Measurements from ENCODE around the gene PFDN4.
"Not testable (repeated sequence)": the region's sequence is repeated elsewhere in the genome, so short reads cannot be mapped to it uniquely, and the experiment has no call there.

The PFDN4 gene

DNA sequence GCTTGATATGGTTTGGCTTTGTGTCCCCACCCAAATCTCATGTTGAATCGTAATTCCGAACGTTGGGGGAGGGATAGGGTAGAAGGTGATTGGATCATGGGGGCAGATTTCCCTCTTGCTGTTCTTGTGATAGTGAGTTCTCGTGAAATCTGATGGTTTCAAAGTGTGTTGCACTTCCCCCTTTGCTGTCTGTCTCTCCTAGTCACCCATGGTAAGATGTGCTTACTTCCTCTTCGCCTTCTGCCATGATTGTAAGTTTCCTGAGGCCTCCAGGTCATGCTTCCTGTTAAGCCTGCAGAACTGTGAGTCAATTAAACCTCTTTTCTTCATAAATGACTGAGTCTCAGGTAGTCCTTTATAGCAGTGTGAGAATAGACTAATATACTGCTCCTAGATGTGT, 19.9 kb downstream of the PFDN4 start:
- no peak for DNase-seq

DNA sequence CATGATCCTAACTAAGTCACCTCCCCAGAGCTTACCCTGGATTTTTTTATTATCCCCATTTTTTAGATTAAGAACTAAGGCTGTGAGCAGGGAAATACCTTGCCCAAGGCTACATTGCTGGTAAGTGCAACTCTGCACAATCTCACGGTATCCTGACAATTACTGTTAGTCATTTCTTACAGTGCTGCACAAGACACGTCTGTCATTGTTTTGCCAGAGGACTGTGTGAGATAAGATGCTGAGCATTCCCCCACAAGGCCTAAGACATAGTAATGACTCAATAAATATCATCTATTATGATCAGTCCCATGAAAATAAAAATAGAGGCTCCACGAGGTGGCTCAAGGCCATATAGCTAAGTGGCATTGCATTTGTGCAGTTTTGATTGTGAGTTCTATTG, 21.0 kb downstream of the PFDN4 start:
- no peak for DNase-seq

DNA sequence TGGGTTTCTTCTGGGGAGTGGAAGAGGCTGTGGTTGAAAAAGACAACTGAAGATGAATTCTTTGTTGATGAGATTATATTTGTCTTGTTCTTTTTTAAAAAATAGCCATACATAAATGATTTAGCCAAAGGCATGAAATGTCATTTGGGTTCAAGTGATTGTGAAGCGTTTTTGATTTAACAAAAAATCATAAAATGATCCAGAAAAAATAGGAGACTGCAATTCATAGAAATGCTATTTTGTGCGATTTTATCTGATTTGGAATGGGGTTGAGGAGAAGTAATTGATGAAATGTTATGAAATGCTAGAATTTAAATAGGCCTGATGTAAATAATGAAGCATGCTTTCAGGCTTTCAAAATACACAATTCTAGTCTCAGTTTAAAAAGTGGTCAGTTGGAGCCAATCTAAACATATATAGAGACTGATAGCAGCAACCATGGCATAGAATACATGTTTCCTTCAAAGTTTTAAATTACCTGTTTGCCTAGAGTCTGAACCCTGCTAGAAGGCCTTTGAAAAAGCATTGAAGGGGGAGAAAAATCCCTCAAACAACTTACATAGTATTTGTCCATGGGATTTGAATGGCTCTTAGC, 21.8 kb downstream of the PFDN4 start:
- DNase-seq: no peak

DNA sequence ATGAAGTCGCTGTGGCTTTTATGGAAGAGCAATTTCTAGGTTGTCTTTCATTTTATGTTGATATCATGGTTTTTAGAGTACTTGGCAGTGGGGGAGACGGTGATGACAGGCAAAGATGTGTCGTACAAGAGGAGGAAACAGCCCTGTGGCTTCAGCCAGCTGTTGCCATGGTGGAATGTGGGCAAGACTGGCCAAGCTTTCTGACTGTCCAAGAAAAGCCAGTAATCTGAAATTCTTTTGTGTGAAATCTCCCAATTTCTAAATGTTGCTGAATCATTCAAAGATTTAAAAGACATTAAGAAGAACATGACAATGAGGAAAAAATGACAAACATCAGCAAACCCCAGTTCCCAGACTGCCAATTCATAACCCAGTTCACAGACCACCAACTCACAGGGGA, 23.1 kb downstream of the PFDN4 start:
- DNase-seq: no peak

DNA sequence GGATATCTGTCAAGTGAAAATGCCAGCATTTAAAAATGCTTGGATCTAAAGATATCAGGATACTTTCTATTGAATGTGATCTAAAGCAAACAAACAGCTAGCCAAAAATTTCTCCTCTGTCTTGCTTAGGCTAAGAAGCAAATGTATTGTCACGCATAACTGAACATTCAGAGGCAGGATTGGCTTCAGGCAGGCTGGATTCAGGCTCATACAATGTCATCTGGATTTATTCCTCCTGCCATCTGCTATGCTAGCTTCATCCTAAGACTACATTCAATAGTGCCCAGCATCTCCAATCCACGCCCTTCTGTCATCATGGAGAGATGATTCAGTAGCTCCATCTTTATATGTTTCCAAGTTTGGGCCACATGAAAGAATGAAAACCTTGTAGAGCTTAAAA, 27.1 kb downstream of the PFDN4 start:
- DNase-seq: no peak

DNA sequence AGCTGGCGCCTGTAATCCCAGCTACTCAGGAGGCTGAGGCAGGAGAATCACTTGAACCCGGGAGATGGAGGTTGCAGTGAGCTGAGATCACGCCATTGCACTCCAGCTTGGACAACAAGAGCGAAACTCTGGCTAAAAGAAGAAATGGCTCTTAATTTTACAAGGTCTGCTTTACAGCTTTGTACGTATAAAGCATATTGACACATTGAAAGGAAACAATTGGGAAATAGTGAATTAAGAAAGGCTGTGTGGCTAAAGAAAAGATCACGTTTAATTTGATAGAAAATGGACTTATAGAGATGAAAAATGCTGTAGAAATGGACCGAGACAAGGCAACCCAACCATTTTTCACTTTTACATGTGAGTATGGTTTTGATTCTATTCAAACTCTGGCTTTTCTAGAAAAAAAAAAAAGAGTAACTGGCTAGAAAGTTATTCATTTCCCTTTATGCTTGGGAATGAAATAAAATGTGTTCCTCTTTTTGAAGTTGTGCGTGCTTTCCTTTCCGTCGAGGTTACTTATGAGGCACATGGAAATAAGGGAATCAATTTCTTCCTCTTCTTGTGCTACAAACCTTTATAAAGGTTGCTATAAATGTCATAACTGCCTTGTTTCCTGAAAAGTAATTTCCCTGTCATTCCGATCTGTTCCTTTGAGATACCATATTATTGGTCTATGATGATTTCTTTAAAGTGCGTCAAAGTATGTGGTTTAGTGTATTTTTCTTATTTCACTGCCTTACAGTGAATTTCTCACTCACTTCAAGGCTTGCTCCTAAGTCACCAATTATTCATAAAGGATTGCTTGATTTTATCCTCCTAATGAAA, 29.4 kb downstream of the PFDN4 start:
- DNase-seq: no peak

DNA sequence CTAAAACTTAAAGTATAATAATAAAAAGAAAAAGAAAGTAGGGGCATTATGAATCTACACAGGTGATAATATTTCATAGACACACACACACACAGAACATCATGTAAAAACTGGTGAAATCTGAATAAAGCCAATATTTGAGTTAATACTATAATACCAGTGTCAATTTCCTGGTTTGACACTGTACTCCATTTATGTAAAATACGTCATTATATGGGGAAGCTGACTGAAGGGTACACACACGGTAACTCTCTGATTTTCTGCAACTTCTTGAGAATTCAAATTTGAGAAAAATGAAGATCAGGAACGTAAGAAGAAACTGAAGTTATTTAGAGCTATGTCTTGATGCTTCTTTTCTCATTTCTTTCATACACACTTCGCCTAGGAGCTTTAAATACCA, 36.2 kb downstream of the PFDN4 start:
- DNase-seq: no peak

DNA sequence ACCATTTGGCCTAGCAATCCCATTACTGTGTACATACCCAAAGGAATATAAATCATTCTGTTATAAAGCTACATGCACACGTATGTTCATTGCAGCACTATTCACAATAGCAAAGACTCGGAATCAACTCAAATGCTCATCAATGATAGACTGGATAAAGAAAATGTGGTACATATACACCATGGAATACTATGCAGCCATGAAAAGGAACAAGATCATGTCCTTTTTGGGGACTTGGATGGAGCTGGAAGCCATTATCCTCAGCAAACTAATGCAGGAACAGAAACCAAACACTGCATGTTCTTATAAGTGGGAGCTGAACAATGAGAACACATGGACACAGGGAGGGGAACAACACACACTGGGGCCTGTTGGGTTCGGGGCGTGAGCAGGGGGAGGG, 40.8 kb downstream of the PFDN4 start:
- not testable (repeated sequence) for DNase-seq

DNA sequence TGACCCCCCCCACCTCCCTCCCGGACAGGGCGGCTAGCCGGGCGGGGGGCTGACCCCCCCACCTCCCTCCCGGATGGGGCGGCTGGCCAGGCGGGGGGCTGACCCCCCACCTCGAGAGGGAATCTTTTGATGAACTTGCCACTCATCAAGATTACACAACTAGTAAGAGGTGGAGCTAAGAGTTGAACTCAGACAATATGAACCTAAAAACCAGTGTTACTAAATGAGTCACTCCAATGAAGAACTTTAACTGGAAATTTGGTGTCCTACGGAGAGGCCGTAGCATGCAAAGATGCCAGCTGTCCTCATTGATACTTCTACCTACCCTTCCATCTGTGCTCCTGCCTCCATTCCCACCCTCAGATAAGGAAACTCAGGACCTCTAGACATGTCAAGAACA, 42.8 kb downstream of the PFDN4 start:
- DNase-seq: no peak

DNA sequence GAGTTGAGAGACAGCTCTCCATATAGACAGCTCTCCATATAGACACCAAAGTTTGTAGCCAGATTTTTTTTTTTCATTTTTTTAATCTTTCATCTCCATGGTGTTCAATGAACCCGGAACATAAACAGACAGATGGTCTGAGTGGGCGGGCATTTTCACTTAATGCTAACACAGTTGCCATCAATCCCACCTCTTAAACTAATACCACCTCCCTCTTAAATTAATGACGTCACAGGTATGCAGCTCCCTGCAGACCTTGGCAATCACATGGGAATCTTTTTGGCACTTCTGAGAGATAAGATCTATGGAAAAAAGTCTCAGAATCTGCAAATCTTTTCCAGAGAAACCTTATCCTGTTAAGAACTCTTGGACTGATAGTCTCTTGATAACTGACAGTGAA, 43.2 kb downstream of the PFDN4 start:
- no peak for DNase-seq

DNA sequence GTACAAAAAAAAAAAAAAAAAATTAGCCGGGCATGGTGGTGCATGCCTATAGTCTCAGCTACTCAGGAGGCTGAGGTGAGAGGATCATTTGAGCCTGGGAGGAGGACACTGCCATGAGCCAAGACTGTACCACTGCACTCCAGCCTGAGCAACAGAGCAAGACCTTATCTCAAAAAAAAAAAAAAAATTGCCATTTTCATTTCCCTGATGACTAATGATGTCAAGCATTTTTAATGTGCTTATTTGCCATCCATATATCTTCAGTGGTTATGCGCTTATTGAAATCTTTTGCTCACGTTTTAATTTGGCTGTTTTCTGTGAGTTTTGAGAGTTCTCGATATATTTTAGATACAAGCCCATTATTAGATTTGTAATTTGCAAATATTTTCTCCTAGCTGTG, 46.7 kb downstream of the PFDN4 start:
- DNase-seq: no peak

DNA sequence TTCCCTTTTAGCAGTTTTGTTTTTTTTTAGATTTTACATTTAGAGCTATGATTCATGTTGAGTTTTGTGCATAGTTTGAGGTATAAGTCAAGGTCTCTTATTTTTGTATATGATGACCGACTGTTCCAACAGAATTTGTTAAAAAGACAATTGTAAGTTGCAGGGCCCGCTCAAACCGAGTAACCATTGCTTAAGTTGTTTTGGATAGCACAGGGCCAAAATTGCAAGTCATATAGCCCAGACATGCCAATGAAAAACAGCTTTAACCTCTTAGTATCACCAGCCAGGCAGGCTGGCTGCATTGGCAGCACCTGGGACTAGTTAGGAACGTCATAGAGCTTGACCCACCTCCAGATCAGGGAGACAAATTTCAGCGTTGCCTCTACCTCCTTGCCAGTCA, 47.3 kb downstream of the PFDN4 start:
- DNase-seq: no peak

DNA sequence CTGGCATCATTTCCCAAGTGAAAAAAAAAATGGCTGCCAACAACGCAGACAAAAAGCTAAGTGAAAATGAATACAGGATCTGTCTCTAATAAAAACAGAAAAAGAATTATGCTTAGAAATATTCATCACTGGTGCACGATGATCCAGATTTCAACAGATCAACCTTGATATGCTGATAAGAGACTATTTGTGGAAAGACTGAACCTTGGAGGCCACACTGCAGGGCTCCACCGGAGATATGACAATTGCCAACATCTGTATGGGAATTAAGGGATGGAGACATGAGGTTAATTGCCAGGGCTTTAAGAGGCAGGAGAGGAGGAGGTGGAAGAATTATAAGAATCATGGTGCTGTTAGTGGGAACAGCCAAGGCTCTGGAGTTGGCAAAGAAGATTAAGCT, 48.3 kb downstream of the PFDN4 start:
- no peak for DNase-seq

DNA sequence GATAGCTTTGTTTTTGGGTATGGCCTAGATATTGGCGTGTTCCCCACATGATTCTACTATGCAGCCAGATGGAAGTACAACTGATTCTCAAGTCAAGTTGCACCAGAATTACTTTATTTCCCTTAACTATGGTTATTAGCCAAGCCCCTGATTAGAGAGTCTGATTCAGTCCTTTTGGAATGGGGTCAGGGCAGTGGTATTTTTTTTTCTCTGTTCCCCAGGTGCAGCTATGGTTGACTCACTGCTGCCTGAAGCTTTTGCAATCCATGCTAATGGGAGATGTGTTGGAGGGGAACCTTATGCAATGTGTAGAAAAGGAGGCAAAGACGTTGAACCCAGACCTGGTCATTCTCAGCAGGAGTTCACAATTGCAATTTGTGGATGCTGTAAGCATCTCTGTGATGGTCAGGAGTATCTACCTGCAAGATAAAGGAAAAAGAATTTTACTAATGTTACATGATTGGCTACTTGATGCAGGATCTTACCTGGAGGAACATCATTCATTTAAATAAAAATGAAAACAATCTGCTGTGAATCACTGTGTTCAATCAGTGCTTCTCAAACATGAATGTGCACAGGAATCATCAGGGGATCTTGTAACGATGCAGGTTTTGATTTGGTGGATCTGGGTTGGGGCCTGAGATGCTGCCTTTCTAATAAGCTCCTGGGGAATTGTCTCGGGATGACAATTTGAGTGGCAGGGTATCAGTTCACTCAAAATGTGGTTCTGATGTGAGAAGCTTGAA, 49.4 kb downstream of the PFDN4 start:
- DNase-seq: no peak

DNA sequence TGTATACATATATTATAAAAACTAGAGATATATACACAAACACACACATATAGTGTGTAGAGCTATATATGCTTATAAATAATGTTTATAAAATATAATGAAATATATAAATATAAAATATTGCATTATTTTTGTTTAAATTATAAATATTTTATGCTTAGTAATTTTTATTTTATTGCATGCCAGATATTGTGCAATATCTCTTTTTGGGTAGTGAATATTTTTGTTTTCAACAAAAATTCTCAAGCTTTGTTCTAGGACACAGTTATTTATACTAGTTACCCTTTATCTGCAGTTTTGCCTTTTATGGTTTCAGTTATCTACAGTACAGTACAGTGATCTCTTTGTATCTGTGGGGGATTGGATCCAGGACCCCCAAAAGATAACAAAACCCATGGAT, 52.2 kb downstream of the PFDN4 start:
- no peak for DNase-seq

DNA sequence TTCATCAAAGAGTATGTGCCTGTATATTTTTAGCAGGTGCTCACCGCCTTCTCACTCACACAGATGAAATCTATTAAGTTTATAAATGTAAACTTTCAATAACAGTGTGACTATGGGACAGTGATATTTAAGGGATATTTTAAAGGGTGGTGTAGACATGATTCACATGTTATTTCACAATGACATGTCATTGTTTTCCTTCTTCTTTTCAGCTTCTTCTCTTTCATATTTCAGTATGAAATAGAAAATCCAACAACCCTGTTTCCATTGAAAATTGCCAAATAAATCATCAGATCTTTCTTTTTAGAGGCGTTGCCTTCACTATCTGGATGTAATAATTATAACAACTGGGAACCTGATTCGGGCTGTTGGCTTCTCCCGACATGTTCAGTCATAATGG, 54.8 kb downstream of the PFDN4 start:
- DNase-seq: no peak

DNA sequence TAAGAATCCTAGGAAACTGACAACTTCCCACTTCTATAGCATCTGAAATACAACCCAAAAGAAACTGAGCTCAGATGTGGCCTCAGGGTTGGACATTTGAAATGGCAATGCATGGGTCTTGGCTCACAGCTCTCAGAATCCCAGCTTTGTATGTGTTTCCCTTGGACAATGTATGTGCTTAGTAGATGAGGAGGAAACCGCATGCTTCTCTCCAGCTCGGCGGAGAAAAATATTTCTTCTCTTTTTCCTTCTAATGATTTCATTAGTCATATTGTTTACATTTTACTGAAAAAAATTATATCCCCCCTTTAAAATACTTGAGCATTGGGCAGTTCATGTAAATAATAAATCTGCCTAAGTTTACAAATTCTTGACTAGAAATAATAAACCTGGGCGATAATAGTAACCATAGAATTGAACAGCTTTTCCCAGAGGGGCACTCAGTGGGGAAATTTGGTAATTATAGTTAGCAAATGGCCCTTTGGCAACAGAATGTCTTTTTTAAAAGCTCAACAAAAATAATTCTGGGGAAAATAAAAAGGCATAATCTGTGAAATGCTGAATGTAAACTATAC, 55.3 kb downstream of the PFDN4 start:
- no peak for DNase-seq

DNA sequence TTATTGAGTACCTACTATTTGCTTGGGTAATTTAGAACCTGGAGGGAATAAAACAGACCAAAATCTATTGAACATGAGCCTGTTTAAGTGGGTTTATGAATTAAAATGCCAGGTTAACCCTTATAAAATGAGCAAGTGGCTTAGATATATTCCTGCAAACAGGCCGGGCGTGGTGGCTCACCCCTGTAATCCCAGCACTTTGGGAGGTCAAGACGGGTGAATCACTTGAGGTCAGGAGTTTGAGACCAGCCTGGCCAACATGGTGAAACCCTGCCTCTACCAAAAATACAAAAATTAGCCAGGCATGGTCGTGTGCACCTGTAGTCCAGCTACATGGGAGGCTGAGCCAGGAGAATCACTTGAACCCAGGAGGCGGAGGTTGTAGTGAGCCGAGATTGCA, 57.9 kb downstream of the PFDN4 start:
- not testable (repeated sequence) for DNase-seq

DNA sequence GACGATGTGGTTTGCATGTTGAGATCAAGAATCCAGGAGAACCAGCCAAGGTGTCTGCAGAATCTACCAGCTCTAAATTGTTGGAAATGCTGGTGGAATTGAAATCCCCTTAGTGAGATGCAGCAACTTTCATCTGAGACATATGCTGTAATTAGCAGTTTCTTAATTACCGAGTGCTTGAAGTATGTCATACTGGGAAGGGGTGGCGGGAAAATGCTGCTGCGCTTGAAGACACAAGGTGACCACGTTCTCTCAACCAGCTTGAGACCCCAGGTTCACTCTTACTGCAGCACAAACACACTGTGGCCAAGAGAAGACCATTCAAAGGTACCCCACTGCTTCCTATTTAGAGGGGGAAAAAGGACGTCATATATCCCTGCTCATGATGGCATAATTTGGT, 59.0 kb downstream of the PFDN4 start:
- no peak for DNase-seq

DNA sequence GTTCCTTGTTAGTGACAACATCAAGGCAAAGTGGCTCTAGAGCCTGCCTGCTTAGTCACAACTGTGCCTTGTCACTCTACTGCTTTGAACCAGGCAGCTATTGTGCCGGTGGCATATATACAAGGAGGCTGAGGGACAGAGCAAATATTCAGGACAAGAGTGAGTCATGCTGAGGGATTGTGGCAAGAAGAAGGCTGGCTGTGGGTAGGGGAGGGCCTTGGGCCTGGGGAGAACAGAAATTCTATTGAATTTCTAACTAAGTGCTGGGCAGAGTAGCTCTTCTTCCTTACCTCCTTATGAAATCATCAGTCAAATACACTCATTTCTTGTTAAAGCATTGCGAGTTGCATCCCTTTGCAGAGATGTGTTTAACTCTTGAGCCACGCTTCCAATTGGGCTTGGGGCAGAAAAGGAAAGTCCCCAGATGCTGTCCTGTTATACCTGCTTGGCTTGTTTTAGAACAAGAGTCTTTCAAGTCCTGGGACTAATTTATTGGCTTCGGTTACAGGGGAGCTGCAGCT, 59.7 kb downstream of the PFDN4 start:
- DNase-seq: no peak

DNA sequence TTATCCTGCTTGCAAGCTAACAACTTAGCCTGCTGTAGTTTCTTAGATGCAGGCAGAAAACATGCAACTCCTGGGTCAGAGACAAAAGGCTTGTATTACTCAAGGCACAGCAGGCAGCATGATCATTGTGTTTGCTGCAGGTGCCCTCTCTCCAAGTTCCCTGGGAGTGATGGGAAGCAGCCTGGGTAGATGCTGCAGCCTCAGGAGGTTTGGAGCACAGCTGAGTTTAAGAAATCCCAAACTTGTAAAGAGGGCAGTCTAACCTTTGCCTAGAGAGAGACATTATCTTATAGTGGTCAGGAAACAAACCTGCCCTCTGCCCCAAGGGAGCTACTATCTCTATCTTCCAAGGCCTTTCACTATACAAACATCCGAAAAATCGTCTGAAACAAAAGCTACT, 61.1 kb downstream of the PFDN4 start:
- DNase-seq: no peak

Data from activated CD4-positive, alpha-beta T cell treated with anti-CD3 and anti-CD28 coated beads, Interleukin-2, amount 50 U/mL, for 16 hours (primary cell).